ENCODE measurements around the gene CAPZB.

The CAPZB gene

DNA sequence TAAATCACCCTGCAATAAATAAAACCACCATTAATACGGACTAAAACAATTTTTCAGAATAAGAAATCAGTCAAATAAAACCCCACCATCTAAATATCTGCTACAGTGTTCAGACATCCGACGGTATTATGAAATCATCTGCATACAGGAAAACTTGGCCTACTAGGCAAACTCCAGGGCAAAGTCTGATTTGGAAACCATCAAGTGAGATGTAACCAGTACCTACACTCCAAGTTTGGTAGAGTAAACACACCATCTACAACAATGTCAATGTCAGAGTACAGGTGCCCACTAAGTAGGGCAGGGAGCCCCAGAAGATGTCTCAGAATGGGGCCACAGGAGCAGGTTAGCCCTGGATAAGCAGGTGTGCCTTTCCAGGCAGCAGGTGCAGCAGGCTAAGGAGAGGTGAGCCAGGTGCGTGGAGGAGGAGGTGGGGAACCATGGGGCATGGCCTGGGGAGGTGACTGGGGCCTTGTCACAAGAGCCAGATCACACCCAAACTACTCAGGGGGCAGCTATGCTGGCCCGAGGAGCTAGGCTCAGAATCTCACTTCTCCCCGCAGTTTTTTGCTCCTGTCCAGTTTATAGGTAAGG, 59.6 kb downstream of the CAPZB start:
- Histone ChIP-seq H3K4me3 (replicated peaks; ENCODE audit: insufficient read depth, low read length) (no peak overlapping the region), H3K27me3 (ENCODE audit: insufficient read depth, poor library complexity, severe bottlenecking) (no peaks in the 10 kb centered on the region), H3K27ac (replicated peaks) (no peak overlapping the region)
- no peak for DNase-seq (ENCODE audit: low read depth in 1 of 2, low spot score in 1 of 2)
- TF ChIP-seq, protein P1, sequence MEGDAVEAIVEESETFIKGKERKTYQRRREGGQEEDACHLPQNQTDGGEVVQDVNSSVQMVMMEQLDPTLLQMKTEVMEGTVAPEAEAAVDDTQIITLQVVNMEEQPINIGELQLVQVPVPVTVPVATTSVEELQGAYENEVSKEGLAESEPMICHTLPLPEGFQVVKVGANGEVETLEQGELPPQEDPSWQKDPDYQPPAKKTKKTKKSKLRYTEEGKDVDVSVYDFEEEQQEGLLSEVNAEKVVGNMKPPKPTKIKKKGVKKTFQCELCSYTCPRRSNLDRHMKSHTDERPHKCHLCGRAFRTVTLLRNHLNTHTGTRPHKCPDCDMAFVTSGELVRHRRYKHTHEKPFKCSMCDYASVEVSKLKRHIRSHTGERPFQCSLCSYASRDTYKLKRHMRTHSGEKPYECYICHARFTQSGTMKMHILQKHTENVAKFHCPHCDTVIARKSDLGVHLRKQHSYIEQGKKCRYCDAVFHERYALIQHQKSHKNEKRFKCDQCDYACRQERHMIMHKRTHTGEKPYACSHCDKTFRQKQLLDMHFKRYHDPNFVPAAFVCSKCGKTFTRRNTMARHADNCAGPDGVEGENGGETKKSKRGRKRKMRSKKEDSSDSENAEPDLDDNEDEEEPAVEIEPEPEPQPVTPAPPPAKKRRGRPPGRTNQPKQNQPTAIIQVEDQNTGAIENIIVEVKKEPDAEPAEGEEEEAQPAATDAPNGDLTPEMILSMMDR (IDR thresholded peaks at IDR 0.05; ENCODE audit: insufficient read depth, low read length), result no peak
- no peak for TF ChIP-seq SPI1 (IDR thresholded peaks at IDR 0.05; ENCODE audit: borderline replicate concordance, low read depth)
- TF ChIP-seq GABPA (IDR thresholded peaks at IDR 0.05; ENCODE audit: low read depth), result no peak
- no peak for TF ChIP-seq POLR2AphosphoS5 (IDR thresholded peaks at IDR 0.05; ENCODE audit: low read depth)
- TF ChIP-seq, protein P2, sequence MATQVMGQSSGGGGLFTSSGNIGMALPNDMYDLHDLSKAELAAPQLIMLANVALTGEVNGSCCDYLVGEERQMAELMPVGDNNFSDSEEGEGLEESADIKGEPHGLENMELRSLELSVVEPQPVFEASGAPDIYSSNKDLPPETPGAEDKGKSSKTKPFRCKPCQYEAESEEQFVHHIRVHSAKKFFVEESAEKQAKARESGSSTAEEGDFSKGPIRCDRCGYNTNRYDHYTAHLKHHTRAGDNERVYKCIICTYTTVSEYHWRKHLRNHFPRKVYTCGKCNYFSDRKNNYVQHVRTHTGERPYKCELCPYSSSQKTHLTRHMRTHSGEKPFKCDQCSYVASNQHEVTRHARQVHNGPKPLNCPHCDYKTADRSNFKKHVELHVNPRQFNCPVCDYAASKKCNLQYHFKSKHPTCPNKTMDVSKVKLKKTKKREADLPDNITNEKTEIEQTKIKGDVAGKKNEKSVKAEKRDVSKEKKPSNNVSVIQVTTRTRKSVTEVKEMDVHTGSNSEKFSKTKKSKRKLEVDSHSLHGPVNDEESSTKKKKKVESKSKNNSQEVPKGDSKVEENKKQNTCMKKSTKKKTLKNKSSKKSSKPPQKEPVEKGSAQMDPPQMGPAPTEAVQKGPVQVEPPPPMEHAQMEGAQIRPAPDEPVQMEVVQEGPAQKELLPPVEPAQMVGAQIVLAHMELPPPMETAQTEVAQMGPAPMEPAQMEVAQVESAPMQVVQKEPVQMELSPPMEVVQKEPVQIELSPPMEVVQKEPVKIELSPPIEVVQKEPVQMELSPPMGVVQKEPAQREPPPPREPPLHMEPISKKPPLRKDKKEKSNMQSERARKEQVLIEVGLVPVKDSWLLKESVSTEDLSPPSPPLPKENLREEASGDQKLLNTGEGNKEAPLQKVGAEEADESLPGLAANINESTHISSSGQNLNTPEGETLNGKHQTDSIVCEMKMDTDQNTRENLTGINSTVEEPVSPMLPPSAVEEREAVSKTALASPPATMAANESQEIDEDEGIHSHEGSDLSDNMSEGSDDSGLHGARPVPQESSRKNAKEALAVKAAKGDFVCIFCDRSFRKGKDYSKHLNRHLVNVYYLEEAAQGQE (IDR thresholded peaks at IDR 0.05; ENCODE audit: insufficient replicate concordance, low read depth), result no peak

DNA sequence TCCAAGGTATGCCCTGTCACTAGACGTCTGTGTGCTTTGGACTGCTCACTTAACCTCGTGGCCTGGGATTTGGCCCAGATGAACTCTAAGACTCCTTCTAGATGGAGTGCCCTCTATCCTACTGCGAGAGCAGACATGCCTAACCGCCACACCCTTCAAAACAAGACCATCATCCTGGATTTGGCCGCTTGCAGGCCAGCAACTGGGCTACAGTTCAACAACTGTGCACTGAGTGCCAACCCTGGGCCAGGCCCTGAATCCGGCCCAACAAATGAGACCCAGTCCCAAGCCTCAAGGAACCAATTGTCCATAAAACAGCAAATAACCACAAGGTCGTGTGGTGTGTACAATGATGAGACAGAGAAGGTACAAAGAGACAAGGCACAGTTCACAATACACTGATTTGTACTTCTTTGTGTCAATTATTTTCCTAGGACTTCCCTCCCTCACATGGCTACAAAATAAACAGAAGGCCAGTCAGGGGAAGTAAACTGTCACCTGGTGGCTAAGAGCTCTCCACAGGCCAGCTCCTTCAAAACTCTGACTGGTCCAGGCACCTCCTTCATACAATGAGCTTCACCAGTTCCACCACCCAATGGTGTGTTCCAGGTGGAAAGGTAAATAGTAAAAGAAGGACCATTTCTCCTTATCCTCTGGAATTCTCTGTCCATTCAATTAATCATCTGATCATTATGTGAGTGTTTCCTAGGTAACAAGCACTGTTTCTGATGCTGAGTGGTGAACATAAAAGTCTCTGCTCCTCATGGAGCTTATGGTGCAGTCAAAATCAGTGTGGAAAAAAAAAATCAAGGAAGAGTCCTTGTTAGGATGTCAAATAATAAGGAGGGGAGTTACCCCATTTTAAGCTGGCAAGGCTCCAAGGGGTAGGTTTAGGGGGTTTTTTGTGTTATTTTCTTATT, 60.4 kb downstream of the CAPZB start:
- no peak for DNase-seq (ENCODE audit: low read depth in 1 of 2, low spot score in 1 of 2)
- no peaks in the 10 kb centered on the region for H3K27me3 ChIP-seq (ENCODE audit: insufficient read depth, poor library complexity, severe bottlenecking)
- no peak overlapping the region for H3K4me3 ChIP-seq (replicated peaks; ENCODE audit: insufficient read depth, low read length)
- no peak overlapping the region for H3K27ac ChIP-seq (replicated peaks)
- TF ChIP-seq SPI1 (IDR thresholded peaks at IDR 0.05; ENCODE audit: borderline replicate concordance, low read depth), result no peak

DNA sequence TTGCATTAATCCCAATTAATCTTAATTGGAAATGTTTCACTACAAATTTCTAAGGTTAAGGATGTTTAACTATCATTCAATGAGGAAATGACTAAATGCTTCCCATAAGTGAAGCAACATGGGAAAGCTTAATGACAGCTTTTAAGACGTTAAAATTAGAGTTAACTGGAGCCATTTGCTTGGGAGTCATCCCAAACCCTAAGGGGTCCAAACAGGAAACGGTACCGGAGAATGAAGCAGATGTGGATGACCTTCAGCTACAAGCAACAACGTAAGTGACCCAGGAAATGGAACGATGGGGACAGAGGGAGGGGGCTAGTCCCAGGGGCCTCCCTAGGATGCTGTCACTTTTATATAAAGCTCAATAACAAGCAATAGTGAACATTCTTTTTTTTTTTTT, 62.2 kb downstream of the CAPZB start:
- TF ChIP-seq GABPA (IDR thresholded peaks at IDR 0.05; ENCODE audit: low read depth) (no peak), SPI1 (IDR thresholded peaks at IDR 0.05; ENCODE audit: borderline replicate concordance, low read depth) (no peak), POLR2AphosphoS5 (IDR thresholded peaks at IDR 0.05; ENCODE audit: low read depth) (no peak)
- TF ChIP-seq, protein P1 (IDR thresholded peaks at IDR 0.05; ENCODE audit: insufficient read depth, low read length), result no peak
- TF ChIP-seq, protein P2 (IDR thresholded peaks at IDR 0.05; ENCODE audit: insufficient replicate concordance, low read depth), result no peak
- Histone ChIP-seq H3K27ac (replicated peaks) (no peak overlapping the region), H3K4me3 (replicated peaks; ENCODE audit: insufficient read depth, low read length) (no peak overlapping the region), H3K27me3 (ENCODE audit: insufficient read depth, poor library complexity, severe bottlenecking) (no peaks in the 10 kb centered on the region)
- DNase-seq (ENCODE audit: low read depth in 1 of 2, low spot score in 1 of 2), result no peak

DNA sequence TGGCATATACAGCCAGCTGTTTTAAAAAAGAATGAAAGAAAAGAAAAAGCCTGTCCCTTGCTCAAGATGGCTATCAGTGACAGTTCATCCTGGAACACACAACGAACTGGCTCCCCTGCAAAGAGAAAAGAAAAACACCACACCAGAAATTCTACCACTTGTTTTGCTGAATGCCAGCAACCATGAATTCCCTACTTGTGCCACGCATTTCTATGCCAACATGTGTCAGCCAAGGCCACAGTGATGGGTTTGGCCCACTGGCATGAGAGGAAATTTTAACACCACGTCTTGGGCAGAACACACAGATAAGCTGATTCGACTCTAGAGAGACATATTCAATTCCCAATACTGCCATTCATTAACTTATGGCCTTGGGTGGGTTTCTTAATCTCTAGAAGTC, 64.0 kb downstream of the CAPZB start:
- Histone ChIP-seq H3K27me3 (ENCODE audit: insufficient read depth, poor library complexity, severe bottlenecking) (no peaks in the 10 kb centered on the region), H3K4me3 (replicated peaks; ENCODE audit: insufficient read depth, low read length) (no peak overlapping the region), H3K27ac (replicated peaks) (no peak overlapping the region)
- DNase-seq (ENCODE audit: low read depth in 1 of 2, low spot score in 1 of 2), result no peak
- TF ChIP-seq SPI1 (IDR thresholded peaks at IDR 0.05; ENCODE audit: borderline replicate concordance, low read depth) (no peak), GABPA (IDR thresholded peaks at IDR 0.05; ENCODE audit: low read depth) (no peak), POLR2AphosphoS5 (IDR thresholded peaks at IDR 0.05; ENCODE audit: low read depth) (no peak)
- TF ChIP-seq, protein P2 (IDR thresholded peaks at IDR 0.05; ENCODE audit: insufficient replicate concordance, low read depth), result no peak
- TF ChIP-seq, protein P1 (IDR thresholded peaks at IDR 0.05; ENCODE audit: insufficient read depth, low read length), result no peak
